HepG2 (cell line): Measurements from ENCODE around the gene CDH23. TPM values are rescaled to one million over a fixed set of nuclear protein-coding genes. Genes with fewer than 3 reads are reported as not detected.

Experiments
- ATAC-seq: fragments of 200-7000 bp; cut with Tn5 transposase; 3 replicates; pipeline ENCODE4 v1.9.1; 2020; ENCODE audit warnings: mild to moderate bottlenecking, moderate library complexity
- BruUV-seq: library from RNA; stranded (reverse); fragments of 400-500 nt; replicated peaks from 2 replicates; lab custom pipeline; 2021; lab: Mats Ljungman, UMichigan
- CTCF ChIA-PET: fragments of 300-600 bp; formaldehyde crosslinking; extraction: SDS; loops from one replicate; lab custom pipeline; 2021; ENCODE audit warnings: low total read pairs, inconsistent platforms, low intra/inter-chr PET ratio; lab: Yijun Ruan, JAX
- POLR2A ChIA-PET: fragments of 350-600 bp; sonication (Branson Sonifier 250); formaldehyde crosslinking; loops from one replicate; lab custom pipeline; 2020; ENCODE audit warnings: antibody characterized with exemption, inconsistent platforms; lab: Yijun Ruan, JAX
- DNase-seq: peaks from one replicate; pipeline ENCODE4 v3.0.0-alpha.2; 2015; ENCODE audit warnings: low spot score
- FAIRE-seq: peaks from 3 replicates; lab custom pipeline; 2011; peaks lifted over from hg19 to GRCh38; lab: Jason Lieb, UNC
- H2AFZ ChIP-seq: one replicate; pipeline ENCODE4 v1.6.1; 2011; ENCODE audit warnings: low read length, inconsistent platforms
- H3K27ac ChIP-seq: fragments of 300-600 bp; 3 replicates; pipeline ENCODE4 v1.8.0; 2011; ENCODE audit warnings: mixed run types, mild to moderate bottlenecking, mixed read lengths, low read length, inconsistent platforms; ENCODE audit not compliant: insufficient read depth; ENCODE audit errors: extremely low read length
- H3K27me3 ChIP-seq, 2 experiments: fragments of 200-600 bp in 1 of 2; 2 replicates in 1 of 2; 3 replicates in 1 of 2; pipeline versions ENCODE4 v1.6.0 to v1.8.0; 2011; ENCODE audit warnings: low read length in 2 of 2, mild to moderate bottlenecking in 2 of 2, moderate library complexity in 2 of 2, inconsistent platforms in 1 of 2; ENCODE audit not compliant: insufficient read depth in 2 of 2, control insufficient read depth in 1 of 2
- H3K36me3 ChIP-seq, 2 experiments: fragments of 200-600 bp in 1 of 2; replicated peaks in 1 of 2; 2 replicates in 1 of 2; 3 replicates in 1 of 2; pipeline versions ENCODE4 v1.5.1 to v1.8.0; 2011; ENCODE audit warnings: low read length in 2 of 2, inconsistent platforms in 1 of 2; ENCODE audit not compliant: insufficient read depth in 2 of 2, control insufficient read depth in 1 of 2
- H3K4me1 ChIP-seq: 2 replicates; pipeline ENCODE4 v1.5.1; 2012; ENCODE audit warnings: low read length, inconsistent platforms; ENCODE audit not compliant: insufficient read depth
- H3K4me2 ChIP-seq: 2 replicates; pipeline ENCODE4 v1.6.0; 2011; ENCODE audit warnings: low read depth, low read length, inconsistent platforms
- H3K4me3 ChIP-seq, 3 experiments: fragments of 200-600 bp in 1 of 3; sonication (generic), shearing (Covaris generic) in 1 of 3; replicated peaks in 1 of 3; 2 replicates each; pipeline ENCODE4 v1.5.1; 2011 to 2016; ENCODE audit warnings: low read length in 3 of 3, inconsistent platforms in 2 of 3, low read depth in 2 of 3, mild to moderate bottlenecking in 2 of 3, control low read depth in 1 of 3, mixed read lengths in 1 of 3; ENCODE audit not compliant: insufficient read depth in 1 of 3
- H3K79me2 ChIP-seq: one replicate; pipeline ENCODE4 v1.6.1; 2011; ENCODE audit warnings: low read length, inconsistent platforms; ENCODE audit not compliant: insufficient read depth
- H3K9ac ChIP-seq: 2 replicates; pipeline ENCODE4 v1.6.0; 2011; ENCODE audit warnings: mild to moderate bottlenecking, low read depth, low read length, inconsistent platforms; ENCODE audit not compliant: insufficient read depth
- H3K9me3 ChIP-seq: 2 replicates; pipeline ENCODE4 v1.5.1; 2012; ENCODE audit warnings: mild to moderate bottlenecking, low read length
- H4K20me1 ChIP-seq: 2 replicates; pipeline ENCODE4 v1.6.0; 2011; ENCODE audit warnings: inconsistent platforms, mild to moderate bottlenecking, low read length, moderate library complexity; ENCODE audit not compliant: insufficient read depth
- ATF4 ChIP-seq, 2 experiments: fragments of 450-650 bp in 1 of 2; sonication (generic) in 1 of 2; formaldehyde crosslinking; IDR thresholded peaks; 2 replicates each; pipeline versions ENCODE4 v1.5.0 to v1.8.0; 2020 to 2022; ENCODE audit warnings: mild to moderate bottlenecking in 1 of 2, missing genetic modification reagents in 1 of 2
- CREM ChIP-seq, 2 experiments: sonication (generic) in 1 of 2; formaldehyde crosslinking in 1 of 2; IDR thresholded peaks; 2 replicates each; pipeline versions ENCODE4 v1.4.0 to v1.6.1; 2016 to 2020; ENCODE audit warnings: antibody characterized with exemption in 1 of 2, mild to moderate bottlenecking in 1 of 2, missing genetic modification reagents in 1 of 2
- CTCF ChIP-seq: sonication (generic); formaldehyde crosslinking; IDR thresholded peaks from 2 replicates; pipeline ENCODE4 v1.5.0; 2020; ENCODE audit warnings: mild to moderate bottlenecking, missing genetic modification reagents, moderate library complexity
- GTF3A ChIP-seq: sonication (generic); formaldehyde crosslinking; conservative IDR thresholded peaks from 2 replicates; pipeline ENCODE4 v1.4.0; 2020; ENCODE audit warnings: mild to moderate bottlenecking, missing genetic modification reagents
- NBN ChIP-seq: fragments of 450-650 bp; conservative IDR thresholded peaks from 2 replicates; pipeline ENCODE4 v1.6.1; 2017
- PLSCR1 ChIP-seq: sonication (generic); formaldehyde crosslinking; IDR thresholded peaks from 2 replicates; pipeline ENCODE4 v1.5.0; 2020; ENCODE audit warnings: missing genetic modification reagents, mild to moderate bottlenecking, borderline replicate concordance
- SNAPC5 ChIP-seq: sonication (generic); formaldehyde crosslinking; IDR thresholded peaks from 2 replicates; pipeline ENCODE4 v1.8.1; 2023; ENCODE audit warnings: mild to moderate bottlenecking, missing genetic modification reagents, borderline replicate concordance
- SRSF4 ChIP-seq: fragments of 200-400 bp; formaldehyde crosslinking; IDR thresholded peaks from one replicate; pipeline ENCODE4 v1.6.1; 2018; ENCODE audit warnings: mild to moderate bottlenecking, low read depth, low read length, moderate library complexity; ENCODE audit not compliant: poor library complexity, severe bottlenecking
- ZNF124 ChIP-seq: sonication (generic); formaldehyde crosslinking; IDR thresholded peaks from 2 replicates; pipeline ENCODE4 v1.4.0; 2020; ENCODE audit warnings: missing genetic modification reagents
- ZNF207 ChIP-seq: fragments of 450-650 bp; IDR thresholded peaks from 2 replicates; pipeline ENCODE4 v1.6.1; 2016; ENCODE audit warnings: antibody characterized with exemption, borderline replicate concordance
- ZNF547 ChIP-seq: sonication (generic); formaldehyde crosslinking; IDR thresholded peaks from 2 replicates; pipeline ENCODE4 v1.5.1; 2020; ENCODE audit warnings: mild to moderate bottlenecking, missing genetic modification reagents
- ZNF687 ChIP-seq: sonication (generic); formaldehyde crosslinking; IDR thresholded peaks from 2 replicates; pipeline ENCODE4 v1.5.1; 2020; ENCODE audit warnings: mild to moderate bottlenecking, missing genetic modification reagents, moderate library complexity
- WGBS: methylation state at CpG from one replicate; pipeline ENCODE4 v1.1.6; 2017; ENCODE audit warnings: low lambda C conversion rate; 5-methylcytosine and 5-hydroxymethylcytosine counted together
- in situ Hi-C: cut with HindIII; loops from 2 replicates; pipeline ENCODE4 v1.10.0; 2017; ENCODE audit warnings: low pct_unique_long_range_greater_than_20kb; ENCODE audit not compliant: extremely low pct_ligation_motif_present
- intact Hi-C: fragments of 100-400 bp; cut with micrococcal nuclease; formaldehyde crosslinking; loops from one replicate; pipeline ENCODE4 v1.10.0; 2022; ENCODE audit not compliant: unreplicated experiment
- polyA plus RNA-seq, 8 experiments: library from polyadenylated mRNA; depleted of rRNA in 3 of 8; stranded (reverse) in 7 of 8; unstranded in 1 of 8; fragments of >200 nt; fragmentation: Illumina TruSeq in 4 of 8; extraction: Trizol in 4 of 8; gene quantifications; 2 replicates each; pipeline versions ENCODE4 v1.2.1 to v1.2.3, GENCODE V29; 2011 to 2016; ENCODE audit warnings: low read depth in 4 of 8, missing spikeins in 1 of 8, mixed read lengths in 1 of 8; ENCODE audit not compliant: insufficient read depth in 1 of 8
- total RNA-seq, 5 experiments: library from RNA; depleted of rRNA; stranded (reverse); fragments of >200 nt; fragmentation: Illumina TruSeq; extraction: Trizol; gene quantifications; 2 replicates each; pipeline ENCODE4 v1.2.3, GENCODE V29; 2016; ENCODE audit warnings: low read depth in 1 of 5

CDH23 gene
- total and polyA plus RNA-seq, 2 of the 13 experiments (the other 11 are each of a cell fraction or from before 2014, with no cell fraction given), result 0.13 TPM; not detected in 1

GRCh38 chr10:71436268-71437125, 39.8 kb downstream of the CDH23 start:
- no peaks in the 10 kb centered on the region for H3K36me3 ChIP-seq
- in situ Hi-C loops (no loop called here), intact Hi-C loops (loop anchor here (10.0 kb wide), 1 partner anchor 122 kb away; the partner anchor contains the start of gene SLC29A3)
- no peak overlapping the region for H3K27ac ChIP-seq
- no peak overlapping the region for H3K9ac ChIP-seq
- H3K4me1 ChIP-seq, result no peaks in the 10 kb centered on the region
- H4K20me1 ChIP-seq, result peaks cover 3% of the 10 kb centered on the region; the same call in 1 of the 2 replicates
- peaks cover 1 to 3% of the 10 kb centered on the region in 2 experiments; a peak in 2 of 5 replicates for H3K27me3 ChIP-seq
- no peaks in the 10 kb centered on the region for H3K9me3 ChIP-seq
- no peak overlapping the region for H2AFZ ChIP-seq
- BruUV-seq, result no TSS peak
- ChIA-PET CTCF (no interaction called here), POLR2A (no interaction called here)
- H3K79me2 ChIP-seq, result no peaks in the 10 kb centered on the region
- no peak for DNase-seq
- ATAC-seq, result no peak
- WGBS, result 14% methylated on average over 9 of the region's 11 CpGs
- no peak overlapping the region for H3K4me3 ChIP-seq
- no peak overlapping the region for H3K4me2 ChIP-seq
- FAIRE-seq, result no peak
- TF ChIP-seq ATF4 (CRISPR knock-in tag; IDR thresholded peaks at IDR 0.05) (no peak), ZNF547 (CRISPR knock-in tag) (no peak), SNAPC5 (CRISPR knock-in tag) (no peak), CREM (IDR thresholded peaks at IDR 0.05) (no peak), CREM (CRISPR knock-in tag; IDR thresholded peaks at IDR 0.05) (no peak), GTF3A (CRISPR knock-in tag) (no peak), ZNF124 (CRISPR knock-in tag) (no peak), PLSCR1 (no peak), ZNF687 (CRISPR knock-in tag) (no peak), CTCF (CRISPR knock-in tag) (no peak), SRSF4 (no peak), NBN (no peak), ZNF207 (no peak)
